BLaER1 treated with 17β-estradiol and CSF1 and Interleukin-3, amounts not matched to agents 10 nM and 100 nM (cell line): Measurements from ENCODE around the gene KCTD2.

Source experiments
- H3K27ac ChIP-seq, 11 experiments: shearing (Covaris generic); formaldehyde crosslinking; 2 replicates each; pipeline ENCODE4 v1.8.1; 2022
- H3K27me3 ChIP-seq, 11 experiments: shearing (Covaris generic); formaldehyde crosslinking; 2 replicates each; pipeline ENCODE4 v1.8.1; 2022
- H3K36me3 ChIP-seq, 11 experiments: shearing (Covaris generic); formaldehyde crosslinking; 2 replicates each; pipeline ENCODE4 v1.8.1; 2022
- H3K4me1 ChIP-seq, 10 experiments: shearing (Covaris generic); formaldehyde crosslinking; 2 replicates each; pipeline ENCODE4 v1.8.1; 2022
- H3K4me2 ChIP-seq, 11 experiments: shearing (Covaris generic); formaldehyde crosslinking; 2 replicates each; pipeline ENCODE4 v1.8.1; 2022
- H3K4me3 ChIP-seq, 10 experiments: shearing (Covaris generic); formaldehyde crosslinking; 2 replicates each; pipeline ENCODE4 v1.8.1; 2022
- H3K9ac ChIP-seq, 11 experiments: shearing (Covaris generic); formaldehyde crosslinking; 2 replicates each; pipeline ENCODE4 v1.8.1; 2022
- H3K9me3 ChIP-seq, 11 experiments: shearing (Covaris generic); formaldehyde crosslinking; replicated peaks in 1 of 11; 2 replicates each; pipeline ENCODE4 v1.8.1; 2022
- H4K20me1 ChIP-seq, 11 experiments: shearing (Covaris generic); formaldehyde crosslinking; 2 replicates each; pipeline ENCODE4 v1.8.1; 2022
- Cebpa-rat ChIP-seq, 11 experiments: shearing (Covaris generic); IDR thresholded peaks; 2 replicates each; pipeline ENCODE4 v1.8.1; 2022

Gene KCTD2

GRCh38 chr17:75081611-75082540 is 34.9 kb downstream of the KCTD2 start:
- no peak overlapping the region for H3K9ac ChIP-seq
- H3K4me3 ChIP-seq = no peak overlapping the region
- no peaks in the 10 kb centered on the region for H4K20me1 ChIP-seq
- H3K36me3 ChIP-seq = no peaks in the 10 kb centered on the region
- TF ChIP-seq Cebpa-rat (IDR thresholded peaks at IDR 0.05) = no peak
- H3K9me3 ChIP-seq = no peaks in the 10 kb centered on the region
- peaks cover 54 to 98% (median 86%) of the 10 kb centered on the region in 10 experiments for H3K4me1 ChIP-seq
- H3K27me3 ChIP-seq = peaks cover 0 to 30% (median 23%) of the 10 kb centered on the region in 11 experiments; a peak in 21 of 22 replicates
- no peak overlapping the region; a peak in 1 of 22 replicates for H3K27ac ChIP-seq
- peak overlapping the region in 8 of 11 experiments; percentile 5 to 95 (median 76); a peak in 12 of 22 replicates for H3K4me2 ChIP-seq

GRCh38 chr17:75082683-75083082 is 35.7 kb downstream of the KCTD2 start:
- Histone ChIP-seq H4K20me1 (no peaks in the 10 kb centered on the region), H3K4me3 (no peak overlapping the region), H3K27me3 (peaks cover 0 to 21% (median 15%) of the 10 kb centered on the region in 11 experiments; a peak in 20 of 22 replicates), H3K27ac (no peak overlapping the region; a peak in 1 of 22 replicates), H3K36me3 (no peaks in the 10 kb centered on the region), H3K9me3 (no peaks in the 10 kb centered on the region), H3K9ac (no peak overlapping the region), H3K4me2 (peak overlapping the region in 6 of 11 experiments; percentile 5 to 95 (median 26); a peak in 3 of 22 replicates), H3K4me1 (peaks cover 54 to 96% (median 84%) of the 10 kb centered on the region in 10 experiments)
- no peak for TF ChIP-seq Cebpa-rat (IDR thresholded peaks at IDR 0.05)

GRCh38 chr17:75084039-75084660 is 37.1 kb downstream of the KCTD2 start:
- H3K27me3 ChIP-seq = peaks cover 0 to 10% (median 3%) of the 10 kb centered on the region in 11 experiments; a peak in 10 of 22 replicates
- no peaks in the 10 kb centered on the region for H4K20me1 ChIP-seq
- peak overlapping the region; percentile 64 to 88 (median 79) for H3K4me2 ChIP-seq
- H3K4me3 ChIP-seq = no peak overlapping the region
- peak in 2 of 11 experiments; percentile 25 to 35; a peak in 1 of 22 replicates for TF ChIP-seq Cebpa-rat (IDR thresholded peaks at IDR 0.05)
- H3K9me3 ChIP-seq = no peaks in the 10 kb centered on the region
- H3K27ac ChIP-seq = peak overlapping the region in 10 of 11 experiments; percentile 46 to 70 (median 59); a peak in 19 of 22 replicates
- no peaks in the 10 kb centered on the region for H3K36me3 ChIP-seq
- H3K9ac ChIP-seq = peak overlapping the region in 7 of 11 experiments; percentile 15 to 57 (median 37); a peak in 10 of 22 replicates
- peaks cover 53 to 96% (median 83%) of the 10 kb centered on the region in 10 experiments for H3K4me1 ChIP-seq

GRCh38 chr17:75086496-75087181 is 39.6 kb downstream of the KCTD2 start:
- Histone ChIP-seq H3K4me3 (peak overlapping the region in 6 of 10 experiments; percentile 60 to 76 (median 67); a peak in 6 of 20 replicates), H3K36me3 (no peaks in the 10 kb centered on the region), H3K4me2 (peak overlapping the region; percentile 91 to 99 (median 97)), H3K27ac (peak overlapping the region in 8 of 11 experiments; percentile 82 to 93 (median 90); a peak in 10 of 22 replicates), H3K9ac (peak overlapping the region in 4 of 11 experiments; percentile 85 to 89 (median 88); a peak in 4 of 22 replicates), H3K27me3 (peaks cover 0 to 5% (median 0%) of the 10 kb centered on the region in 11 experiments; a peak in 2 of 22 replicates), H3K9me3 (no peaks in the 10 kb centered on the region), H3K4me1 (peaks cover 43 to 95% (median 75%) of the 10 kb centered on the region in 10 experiments), H4K20me1 (peaks cover 0 to 8% (median 0%) of the 10 kb centered on the region in 11 experiments; a peak in 1 of 22 replicates)
- no peak for TF ChIP-seq Cebpa-rat (IDR thresholded peaks at IDR 0.05)

GRCh38 chr17:75087182-75087557 is 40.1 kb downstream of the KCTD2 start:
- H3K4me3 ChIP-seq = peak overlapping the region; percentile 59 to 76 (median 68)
- H3K27ac ChIP-seq = peak overlapping the region; percentile 79 to 93 (median 89)
- H3K27me3 ChIP-seq = peaks cover 0 to 5% (median 0%) of the 10 kb centered on the region in 11 experiments; a peak in 2 of 22 replicates
- H4K20me1 ChIP-seq = peaks cover 0 to 12% (median 0%) of the 10 kb centered on the region in 11 experiments; a peak in 1 of 22 replicates
- no peaks in the 10 kb centered on the region for H3K9me3 ChIP-seq
- no peaks in the 10 kb centered on the region for H3K36me3 ChIP-seq
- peaks cover 43 to 95% (median 75%) of the 10 kb centered on the region in 10 experiments for H3K4me1 ChIP-seq
- peak overlapping the region; percentile 91 to 99 (median 97) for H3K4me2 ChIP-seq
- H3K9ac ChIP-seq = peak overlapping the region; percentile 80 to 90 (median 86)
- no peak for TF ChIP-seq Cebpa-rat (IDR thresholded peaks at IDR 0.05)

- H3K27ac ChIP-seq = peak within 1 kb of the TSS; percentile 79 to 93 (median 89)
- no peak for TF ChIP-seq Cebpa-rat (IDR thresholded peaks at IDR 0.05)
- H4K20me1 ChIP-seq = peaks cover 0 to 12% (median 0%) of the 10 kb centered on the region in 11 experiments; a peak in 1 of 22 replicates
- H3K4me2 ChIP-seq = peak within 1 kb of the TSS; percentile 91 to 99 (median 97)
- peak within 1 kb of the TSS; percentile 59 to 76 (median 68) for H3K4me3 ChIP-seq
- peaks cover 0 to 5% (median 0%) of the 10 kb centered on the region in 11 experiments; a peak in 2 of 22 replicates for H3K27me3 ChIP-seq
- H3K9me3 ChIP-seq = no peaks in the 10 kb centered on the region
- H3K9ac ChIP-seq = peak within 1 kb of the TSS; percentile 80 to 90 (median 86)
- H3K36me3 ChIP-seq = no peaks in the 10 kb centered on the region
- H3K4me1 ChIP-seq = peaks cover 43 to 96% (median 75%) of the 10 kb centered on the region in 10 experiments
Measured at GRCh38 chr17:75087558-75088453, 40.8 kb downstream of the KCTD2 start, which contains the start of gene SLC16A5. Gene SLC16A5, plus strand, starts transcription at chr17:75087954. Its CDS starts 5,683 bp downstream, at chr17:75093637.
